Stimulated activated CD8-positive, alpha-beta memory T cell treated with anti-CD3 and anti-CD28 coated beads, Interleukin-15, amount 100 ng/mL, for 4 hours (primary cell): Measurements from ENCODE around the gene ARID5B.
"Not testable (repeated sequence)": the region's sequence is repeated elsewhere in the genome, so short reads cannot be mapped to it uniquely, and the experiment has no call there.

Experiments used
- DNase-seq, 2 donors: peaks; one replicate each; pipeline ENCODE4 v3.0.0-alpha.2; 2020; ENCODE audit warnings: low read depth in 2 of 2

The ARID5B gene

DNA sequence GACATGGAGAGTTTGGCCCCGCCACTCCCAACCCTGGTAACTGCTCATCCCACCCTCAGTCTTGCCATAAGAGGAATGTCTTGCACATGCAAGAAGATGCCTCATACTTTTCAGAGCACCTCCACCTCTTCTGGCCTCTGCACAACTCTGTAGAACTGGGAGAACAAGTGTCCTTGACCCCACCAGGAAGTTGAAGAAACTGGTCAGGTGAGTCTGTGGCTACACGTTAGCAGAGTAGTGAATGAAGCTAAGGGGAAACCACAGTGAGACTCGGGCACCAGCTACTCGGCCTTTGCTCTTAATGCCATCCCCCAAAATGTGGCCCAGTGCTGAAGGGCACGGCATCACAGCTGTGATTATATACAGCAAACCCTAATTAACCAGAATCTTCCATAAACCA is 110.1 kb downstream of the ARID5B start:
- DNase-seq: no peak

DNA sequence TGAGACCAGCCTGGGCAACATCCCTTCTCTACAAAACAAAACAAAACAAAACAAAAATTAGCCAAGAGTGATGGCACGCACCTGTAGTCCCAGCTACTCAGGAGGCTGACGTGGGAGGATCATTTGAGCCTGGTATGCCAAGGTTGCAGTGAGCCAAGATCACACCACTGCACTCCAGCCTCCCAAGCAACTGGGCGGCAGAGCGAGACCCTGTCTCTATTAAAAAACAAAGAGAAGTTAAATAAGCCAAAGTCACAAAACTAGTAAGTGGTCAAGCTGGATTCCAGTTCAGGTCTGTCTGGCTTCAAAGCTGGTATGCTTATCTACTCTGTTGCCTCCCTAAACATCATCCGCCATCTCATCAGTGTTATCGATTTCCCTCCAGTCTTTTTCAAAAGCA is 110.8 kb downstream of the ARID5B start:
- no peak for DNase-seq

DNA sequence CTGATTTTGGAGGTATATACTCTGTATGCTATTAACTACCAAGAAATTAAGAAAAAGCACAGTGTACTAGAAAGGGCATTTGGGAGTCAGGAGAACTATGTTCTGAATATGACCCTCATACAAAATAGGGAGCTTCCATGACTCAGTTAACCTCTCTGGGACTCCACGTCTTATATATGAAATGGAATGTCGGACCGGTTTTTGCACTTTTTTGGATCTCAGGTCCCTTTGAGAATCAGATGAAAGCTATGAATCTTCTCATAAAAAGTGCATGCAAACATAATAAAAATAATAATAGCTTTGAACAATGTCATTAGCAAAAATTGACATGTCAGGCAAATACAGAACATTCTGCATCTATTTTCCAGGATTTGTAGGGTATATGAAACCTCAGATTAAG is 113.0 kb downstream of the ARID5B start:
- no peak for DNase-seq

DNA sequence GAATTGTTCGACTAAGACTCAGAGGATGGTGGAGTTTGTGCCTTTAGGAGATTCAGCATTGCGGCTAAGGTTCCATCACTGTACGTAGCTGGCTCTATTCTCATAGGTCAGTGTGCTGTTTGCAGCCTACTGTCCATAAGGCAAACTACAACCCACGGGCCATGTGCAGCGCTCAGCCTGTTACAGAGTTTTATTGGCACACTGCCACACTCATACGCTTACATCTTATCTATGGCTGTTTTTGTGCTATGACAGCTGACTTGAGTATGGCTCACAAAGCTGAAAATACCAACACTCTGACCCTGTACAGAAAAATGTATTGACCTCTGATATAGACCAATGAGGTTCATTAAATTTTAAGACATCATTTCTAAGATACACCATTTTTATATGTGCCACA is 114.5 kb downstream of the ARID5B start:
- DNase-seq: no peak

DNA sequence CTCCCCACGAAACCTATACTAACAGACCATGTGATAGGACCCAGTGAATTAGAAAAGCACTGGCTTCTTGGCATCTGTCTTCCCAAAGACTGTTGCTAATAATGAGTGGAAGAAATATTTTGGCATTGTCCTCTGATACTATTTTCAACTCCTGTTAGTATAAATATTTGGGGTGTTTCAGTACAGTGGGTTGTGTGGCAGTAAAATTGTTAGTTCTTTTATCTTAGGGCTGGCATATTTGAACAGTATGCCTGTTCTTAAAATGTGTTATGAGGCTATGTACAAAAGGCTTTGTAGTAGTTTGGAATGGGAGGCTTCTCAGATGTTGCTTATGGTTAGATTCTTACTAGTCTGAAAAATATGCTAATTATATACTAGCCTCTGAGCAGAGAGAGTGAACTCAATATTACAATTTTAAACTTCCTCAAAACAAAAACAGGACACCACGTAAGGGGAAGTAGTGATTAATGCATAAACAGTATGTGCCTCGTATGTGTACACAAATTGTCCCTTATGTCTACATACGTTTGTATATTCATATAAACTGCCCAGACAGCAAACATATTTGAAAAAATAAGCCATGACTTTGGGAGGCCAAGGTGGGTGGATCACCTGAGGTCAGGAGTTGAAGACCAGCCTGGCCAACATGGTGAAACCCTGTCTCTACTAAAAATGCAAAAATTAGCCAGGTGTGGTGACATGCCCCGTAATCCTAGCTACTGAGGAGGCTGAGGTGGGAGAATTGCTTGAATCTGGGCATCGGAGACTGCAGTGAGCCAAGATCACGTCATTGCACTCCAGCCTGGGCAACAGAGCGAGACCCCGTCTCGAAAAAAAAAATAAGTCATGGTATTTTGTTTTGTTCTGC is 115.4 kb downstream of the ARID5B start:
- no peak for DNase-seq

DNA sequence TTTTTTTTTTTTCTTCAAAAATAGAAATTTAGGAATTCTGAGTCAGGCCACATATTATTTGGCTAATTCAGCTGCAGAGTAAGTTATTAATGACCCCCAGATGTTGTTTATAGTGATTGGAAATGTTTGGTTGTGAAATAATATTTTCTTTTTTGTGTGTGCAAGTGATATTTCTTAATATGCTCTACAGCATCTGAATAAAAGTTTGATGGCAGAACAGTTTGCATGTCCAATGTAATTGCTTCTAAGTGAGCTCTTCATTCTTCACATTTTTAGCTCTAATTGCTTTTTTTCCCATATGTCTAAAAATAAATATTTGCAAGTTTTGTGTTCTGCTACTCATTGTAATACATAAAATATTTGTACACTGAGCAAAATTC is 116.0 kb downstream of the ARID5B start:
- DNase-seq: no peak

DNA sequence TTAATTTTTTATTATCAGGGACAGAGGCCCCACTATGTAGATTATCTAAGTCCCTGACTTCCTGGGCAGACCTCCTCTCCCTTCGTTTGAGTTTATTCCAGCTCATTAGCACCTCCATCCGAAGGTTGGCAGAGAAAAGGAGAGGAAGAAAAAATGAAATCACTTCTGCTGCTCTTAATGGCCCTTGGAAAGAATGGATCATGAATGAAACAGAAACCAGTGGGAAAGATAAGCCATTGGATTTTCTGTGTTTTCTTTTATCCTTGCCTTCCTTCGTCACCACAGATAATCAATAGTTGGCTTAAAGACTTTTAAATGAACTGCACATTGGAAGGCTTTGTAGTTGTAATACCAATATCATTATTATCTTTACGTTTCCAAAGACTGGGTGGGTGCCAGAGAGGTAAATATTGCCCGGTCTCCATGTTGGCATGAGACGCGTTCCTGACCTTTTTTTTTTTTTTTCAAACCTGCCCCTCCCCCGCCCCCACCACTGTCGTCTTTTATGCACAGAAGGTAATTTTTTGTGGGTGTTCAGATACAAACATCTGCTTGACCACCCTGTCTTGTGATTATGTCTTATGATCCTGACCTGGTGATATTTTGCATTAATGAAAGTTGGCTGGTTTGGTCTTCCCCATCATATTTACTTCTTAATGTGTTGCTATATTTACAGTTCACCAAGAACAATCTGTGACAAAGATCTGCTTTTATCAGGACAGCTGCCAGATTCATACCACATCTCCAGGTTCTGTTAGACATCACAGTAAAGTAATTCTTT is 116.8 kb downstream of the ARID5B start:
- DNase-seq: no peak

DNA sequence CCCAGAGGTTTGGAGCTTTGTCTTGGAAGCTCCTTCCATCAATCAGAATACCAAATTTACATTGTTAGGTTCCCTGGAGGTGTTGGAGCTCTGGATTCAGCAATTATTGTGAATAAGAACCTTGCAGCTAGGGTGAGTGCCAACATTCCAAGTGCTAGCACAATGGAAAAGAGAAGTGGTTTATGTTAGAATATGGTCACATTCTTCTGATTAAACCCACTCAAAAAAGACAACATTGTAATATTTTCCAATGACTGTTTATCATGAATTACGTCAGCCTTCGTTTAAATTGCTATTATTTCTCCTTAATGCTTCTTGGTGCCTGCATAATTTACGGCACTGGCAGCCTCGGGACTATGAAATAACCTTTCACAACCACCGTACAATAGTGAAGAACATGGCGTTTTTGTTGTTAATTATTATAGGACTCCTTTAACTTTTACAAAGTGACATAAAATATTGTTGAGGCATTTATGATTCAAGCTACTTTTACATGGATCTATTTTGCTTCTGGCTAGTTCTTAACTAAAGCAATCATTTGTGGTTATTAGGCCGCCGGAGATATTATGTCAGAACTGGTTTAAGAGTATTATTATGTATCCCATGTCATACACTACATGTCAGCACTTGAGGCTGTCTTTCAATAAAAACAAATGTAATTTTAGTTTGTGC is 117.7 kb downstream of the ARID5B start:
- DNase-seq: no peak

DNA sequence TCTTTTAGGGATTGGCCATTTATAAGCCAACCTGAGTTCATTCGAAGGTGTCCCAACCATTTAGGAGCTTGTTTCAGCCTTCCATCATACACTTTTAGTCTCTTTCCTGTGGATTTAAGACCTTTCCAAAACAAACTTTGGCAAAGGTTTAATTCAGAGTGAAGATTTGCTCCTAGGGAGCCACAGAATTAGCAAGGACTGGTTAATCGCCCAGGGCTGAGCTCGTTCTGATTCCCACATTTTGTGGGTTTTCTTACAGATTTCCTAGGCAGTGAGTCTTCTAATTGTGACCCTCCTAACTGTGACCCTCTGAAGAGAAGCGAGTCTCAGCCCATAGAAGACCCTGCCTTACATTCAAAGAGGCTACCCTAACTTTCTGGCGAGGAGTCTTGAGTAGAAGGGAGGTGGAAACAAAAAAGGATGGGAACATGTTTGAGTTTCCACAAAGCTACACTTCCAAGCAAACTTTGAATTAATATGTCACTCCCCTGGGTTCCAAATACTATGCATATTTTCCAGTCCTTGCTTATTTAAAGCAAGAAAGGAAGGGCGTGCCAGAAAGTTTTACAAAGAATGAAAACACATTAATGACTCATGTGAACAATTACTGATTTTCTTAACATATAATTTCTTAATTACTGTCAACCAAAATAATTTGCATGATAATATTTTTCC is 118.3 kb downstream of the ARID5B start:
- DNase-seq: no peak

DNA sequence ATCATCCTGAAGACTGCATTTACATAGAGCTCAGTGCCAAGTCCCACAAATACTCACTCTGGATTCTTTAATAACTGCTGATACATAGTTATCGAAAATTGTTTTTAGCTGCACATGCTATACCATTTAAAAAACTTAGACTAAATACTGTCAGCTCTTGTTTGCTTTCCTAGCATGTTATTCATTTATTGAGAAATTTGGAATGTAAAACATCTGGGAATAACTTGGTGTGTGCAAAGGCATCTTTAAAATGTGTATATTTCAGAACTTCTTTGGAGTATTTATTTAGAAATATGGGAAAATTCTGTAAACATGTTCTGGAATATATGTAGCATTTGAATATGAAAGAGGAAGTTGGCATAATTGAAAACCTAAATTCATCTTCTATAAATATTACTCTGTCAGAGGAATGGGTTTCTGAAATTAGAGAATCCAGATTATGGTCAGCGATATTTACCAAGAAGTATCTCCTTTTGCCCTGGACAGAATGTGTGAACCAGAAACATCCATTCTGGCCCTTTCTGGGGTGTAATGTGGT is 119.7 kb downstream of the ARID5B start:
- no peak for DNase-seq

DNA sequence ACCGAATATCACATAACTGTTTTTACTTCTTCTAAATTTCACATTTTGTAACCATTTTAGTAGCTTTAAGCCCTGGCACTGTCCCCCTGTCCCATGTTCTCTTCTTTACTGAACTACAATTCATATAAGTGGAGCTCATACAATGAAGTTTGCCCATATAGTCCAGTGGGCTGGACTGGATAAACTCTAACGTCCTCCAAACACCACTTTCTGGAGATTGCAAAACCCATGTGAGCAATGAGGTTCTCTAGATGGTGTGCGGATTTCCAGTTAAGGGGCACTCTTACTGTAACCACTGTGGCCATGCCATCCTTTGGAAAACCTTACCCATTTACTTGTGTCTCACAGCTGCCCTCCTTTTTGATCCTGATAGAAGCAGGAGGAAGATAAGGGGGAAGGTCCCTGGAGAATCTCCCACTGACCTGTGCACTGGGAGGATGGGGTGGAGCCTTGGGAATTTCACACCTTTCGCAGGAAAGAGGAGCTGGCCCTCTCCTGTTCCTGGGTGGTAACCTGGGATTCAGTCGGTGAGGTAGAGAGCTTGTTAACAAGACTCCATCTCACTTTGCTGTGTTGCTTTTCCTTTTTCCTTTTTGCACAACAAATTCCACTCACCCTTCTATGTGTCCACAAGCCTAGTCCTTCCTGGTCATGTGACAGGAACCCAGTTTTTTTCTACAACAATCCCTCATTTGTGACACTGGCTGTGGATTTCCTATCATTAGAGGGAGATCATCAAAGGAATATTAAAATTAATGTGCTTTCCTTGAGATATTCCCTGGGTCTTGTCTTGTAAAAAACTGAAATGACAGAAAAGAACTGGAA is 120.7 kb downstream of the ARID5B start:
- DNase-seq: no peak

DNA sequence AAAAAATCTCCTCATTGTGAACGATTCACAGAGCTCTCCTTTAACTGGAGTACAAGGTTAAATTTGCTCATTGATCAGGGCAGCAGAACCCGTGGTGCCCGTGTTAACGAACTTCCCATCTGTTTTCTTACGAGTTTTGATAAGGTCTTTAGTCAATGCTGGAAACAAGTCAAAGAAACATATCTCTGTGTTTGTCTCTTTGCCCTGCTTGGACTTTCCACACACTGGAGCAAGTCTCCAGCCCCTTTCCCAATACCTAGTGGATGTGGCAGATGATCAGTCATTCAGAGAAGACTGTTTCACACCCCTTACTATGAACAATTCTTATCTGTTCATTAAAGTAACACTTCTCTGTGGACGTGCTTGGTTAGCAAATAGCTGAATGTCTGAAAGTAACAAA is 121.3 kb downstream of the ARID5B start:
- no peak for DNase-seq

DNA sequence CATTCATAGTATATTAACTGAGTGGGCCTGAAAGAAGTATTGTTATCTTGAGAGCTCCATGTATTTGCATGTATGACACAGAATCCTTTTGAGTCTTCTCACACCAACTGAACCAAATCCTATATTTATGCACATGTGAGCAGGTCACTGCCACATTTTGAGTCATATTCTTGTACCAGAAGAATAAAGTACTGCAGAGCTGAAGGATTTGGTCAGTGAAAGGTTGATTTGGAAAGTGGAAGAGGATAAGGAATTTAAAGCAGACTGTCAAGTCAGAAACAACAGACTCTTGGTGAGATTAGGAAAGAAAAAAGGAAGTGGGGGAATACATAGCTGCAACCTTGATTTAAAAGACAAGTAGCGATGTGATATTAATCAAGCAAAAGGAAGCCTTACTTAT is 121.8 kb downstream of the ARID5B start:
- DNase-seq: no peak

DNA sequence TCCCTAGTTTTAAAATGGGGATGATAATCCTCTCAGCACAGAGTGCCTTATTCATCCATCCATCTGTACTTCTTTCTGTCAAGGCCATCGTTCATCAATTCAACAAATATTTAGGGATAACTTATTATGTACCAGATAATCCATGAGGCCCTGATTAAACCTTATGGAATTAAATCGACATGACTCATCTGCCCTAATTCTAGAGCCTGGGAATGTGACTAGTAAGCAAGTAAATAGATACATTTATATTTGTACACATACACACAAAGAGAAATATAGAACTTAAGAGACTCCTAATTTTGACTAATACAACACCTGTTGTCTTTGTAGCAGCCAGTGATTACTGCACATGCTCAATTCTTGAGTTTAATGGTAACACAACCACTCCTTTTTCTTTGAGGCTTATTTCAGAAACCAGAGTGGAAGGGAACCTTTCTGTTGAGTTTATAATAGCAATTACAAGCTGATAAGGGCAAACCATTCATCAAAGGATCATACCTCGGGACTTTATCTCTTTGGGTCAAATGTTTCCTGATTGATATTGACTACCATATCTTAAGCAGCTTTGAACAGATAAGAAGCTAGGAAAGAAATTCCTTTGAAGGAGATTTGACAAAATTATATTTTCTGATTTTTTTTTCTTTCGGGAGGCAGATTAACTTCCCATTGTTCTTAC is 122.7 kb downstream of the ARID5B start:
- DNase-seq: no peak

DNA sequence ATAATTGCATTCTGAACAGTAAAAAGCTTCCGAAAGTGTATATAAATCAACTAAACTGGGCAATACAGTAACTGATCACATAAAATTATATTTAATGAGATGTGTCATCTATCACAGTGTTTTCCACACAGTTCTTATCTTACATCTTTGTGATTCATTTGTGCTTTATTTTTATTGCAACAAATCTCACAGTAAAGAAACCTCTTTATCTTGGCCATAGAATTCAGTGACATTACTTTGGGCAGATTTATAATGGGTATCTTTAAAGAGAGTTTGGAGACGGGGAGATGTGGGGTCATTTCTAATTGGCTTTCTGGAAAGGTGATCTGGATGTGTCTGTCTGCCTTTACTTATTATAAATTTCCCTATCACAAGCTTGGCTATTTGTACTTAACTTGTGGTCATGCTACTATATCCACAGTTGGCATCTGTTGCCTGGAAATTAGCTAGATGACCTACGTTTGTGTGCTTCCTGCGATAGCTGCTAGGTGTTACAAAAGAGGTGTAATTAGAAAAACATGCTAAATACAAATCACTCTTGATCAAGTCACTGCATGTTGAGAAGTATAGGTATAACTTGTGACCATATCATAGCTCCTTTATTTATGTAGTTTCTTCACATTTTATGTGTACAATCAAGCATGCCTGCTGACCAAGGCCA is 123.8 kb downstream of the ARID5B start:
- no peak for DNase-seq

DNA sequence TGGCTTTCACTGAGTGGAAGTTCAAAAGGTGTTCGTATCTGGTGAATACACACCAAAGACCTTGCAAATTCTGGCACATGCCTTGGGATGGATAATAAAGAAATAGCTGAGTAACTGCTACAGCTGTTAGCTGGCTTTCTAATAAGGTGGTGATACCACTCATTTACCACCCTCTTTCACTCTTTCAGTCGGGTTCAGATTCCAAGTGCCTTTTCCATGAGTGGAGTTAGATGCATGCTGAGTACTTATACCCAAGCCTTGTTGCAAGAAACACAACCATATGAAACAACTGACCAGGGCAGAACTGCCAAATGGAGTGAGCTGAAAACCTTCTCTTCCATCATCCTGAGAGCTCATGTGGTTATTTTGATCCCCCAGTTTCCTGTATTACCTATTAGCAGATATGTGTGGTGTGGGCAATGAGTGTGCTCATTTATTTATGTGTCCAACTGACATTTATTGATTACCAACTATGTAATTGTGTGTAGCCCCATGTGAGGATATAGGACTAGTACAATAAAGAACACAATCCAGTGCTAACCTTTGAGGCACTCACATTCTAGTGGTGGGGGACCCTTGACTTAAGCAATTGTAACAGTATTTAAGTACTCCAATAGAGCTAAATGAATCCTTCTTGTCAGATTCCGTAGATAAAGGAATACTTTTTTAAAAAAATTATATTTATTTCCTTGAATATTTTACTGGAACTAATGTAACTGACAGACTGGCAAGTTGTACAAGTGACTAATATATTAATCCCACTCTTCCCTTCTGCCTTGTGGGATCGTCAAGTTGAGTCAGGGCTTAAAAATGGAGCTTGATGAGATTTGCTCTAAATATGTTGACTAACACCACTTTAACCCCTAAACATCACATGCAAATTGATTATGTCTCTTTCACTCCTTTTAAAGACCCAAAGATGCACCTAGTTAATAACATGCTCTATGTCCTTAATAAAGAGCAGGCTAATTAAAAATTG is 124.7 kb downstream of the ARID5B start:
- no peak for DNase-seq

DNA sequence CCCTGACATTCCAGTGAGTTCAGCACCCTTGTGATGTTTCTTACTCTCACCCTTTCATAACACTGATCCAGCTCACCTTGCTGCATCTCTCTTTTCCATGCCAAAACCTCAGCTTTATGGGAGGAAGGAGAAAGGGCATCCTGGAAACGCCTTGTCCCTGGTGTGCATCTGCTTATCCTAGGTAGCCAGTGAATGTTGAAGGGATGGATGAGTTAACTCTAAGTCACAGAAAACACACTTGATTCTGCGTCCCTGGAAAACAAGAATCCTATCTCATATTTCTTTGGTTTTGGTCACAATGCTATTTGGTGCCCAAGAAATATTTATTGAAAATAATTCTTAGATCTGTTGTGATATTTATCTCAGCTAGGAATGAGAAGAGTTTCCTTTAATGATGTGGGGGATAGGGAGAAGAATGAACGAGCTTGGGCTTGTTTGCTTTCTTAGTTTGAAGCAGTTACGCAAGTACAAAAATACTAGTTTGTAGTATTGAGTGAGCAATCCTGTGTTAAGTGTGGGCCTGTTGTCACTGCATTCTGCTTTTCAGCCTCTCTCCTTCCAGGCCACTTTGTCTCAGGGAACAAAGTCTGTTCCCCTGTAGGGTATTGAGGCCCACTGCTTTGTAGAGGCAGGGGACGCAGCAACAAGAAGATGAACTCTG is 126.5 kb downstream of the ARID5B start:
- DNase-seq: no peak

DNA sequence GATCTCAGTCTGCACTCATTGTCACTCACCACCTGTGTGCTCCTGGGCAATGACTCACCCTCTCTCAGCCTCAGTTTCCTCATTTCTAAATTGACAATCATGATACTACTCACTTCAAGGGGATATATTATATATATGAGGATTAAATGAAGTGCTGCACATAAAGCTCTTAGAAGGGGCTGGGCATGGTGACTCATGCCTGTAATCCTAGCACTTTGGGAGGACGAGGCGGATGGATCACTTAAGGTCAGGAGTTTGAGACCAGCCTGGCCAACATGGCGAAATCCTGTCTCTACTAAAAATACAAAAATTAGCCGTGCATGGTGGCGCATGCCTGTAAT is 127.0 kb downstream of the ARID5B start:
- DNase-seq: not testable (repeated sequence)
